Thyroid gland (tissue), 4 donors: Measurements from ENCODE around the gene SYS1. TPM values are rescaled to one million over a fixed set of nuclear protein-coding genes. Genes with fewer than 3 reads are reported as not detected.

Experiments used
- total RNA-seq, 4 donors: library from RNA; depleted of rRNA; stranded (reverse); fragments of >200 nt; gene quantifications; one replicate each; pipeline ENCODE4 v1.2.3, GENCODE V29; 2016

SYS1 gene
- total RNA-seq, 4 donors from 2014 or later, result 52.7 to 86.1 (median 76.6) TPM

Other genes starting within 250 kb of the SYS1 start
- not detected for gene WFDC5, start 248.0 kb upstream of the SYS1 start, total RNA-seq
- gene WFDC12, start 238.7 kb upstream of the SYS1 start, total RNA-seq, result not detected
- not detected for gene PI3, start 188.3 kb upstream of the SYS1 start, total RNA-seq
- gene SEMG1, start 156.1 kb upstream of the SYS1 start, total RNA-seq, result not detected
- not detected for gene SEMG2, start 141.8 kb upstream of the SYS1 start, total RNA-seq
- gene SLPI, start 108.6 kb upstream of the SYS1 start, total RNA-seq, result 10 to 100 TPM in 3 of 4 donors, 1 to 10 TPM in 1; 3.0 to 52.4 (median 39.6) TPM
- not detected for gene RBPJL, start 56.3 kb upstream of the SYS1 start, total RNA-seq
- gene MATN4, start 54.9 kb upstream of the SYS1 start, total RNA-seq, result 1 to 10 TPM in 1 of 4 donors, not detected in 3; 1.2 TPM
- 100 to 1,000 TPM in 1 of 4 donors, 10 to 100 TPM in 3; 35.5 to 101 (median 63.3) TPM for gene SDC4, start 14.7 kb upstream of the SYS1 start, total RNA-seq
- gene TP53TG5, start 15.2 kb downstream of the SYS1 start, total RNA-seq, result not detected
- gene DBNDD2, start 45.1 kb downstream of the SYS1 start, total RNA-seq, result 10 to 100 TPM; 12.1 to 47.4 (median 20.9) TPM
- 100 to 1,000 TPM in 3 of 4 donors, 10 to 100 TPM in 1; 85.0 to 122 (median 114) TPM for gene PIGT, start 53.0 kb downstream of the SYS1 start, total RNA-seq
- 100 to 1,000 TPM; 109 to 163 (median 131) TPM for gene WFDC2, start 106.6 kb downstream of the SYS1 start, total RNA-seq
- not detected for gene SPINT3, start 152.5 kb downstream of the SYS1 start, total RNA-seq
- gene WFDC6, start 176.3 kb downstream of the SYS1 start, total RNA-seq, result not detected
- 1 to 10 TPM in 3 of 4 donors, under 1 TPM in 1; 0.45 to 4.2 (median 1.7) TPM for gene EPPIN, start 184.2 kb downstream of the SYS1 start, total RNA-seq
- gene WFDC8, start 216.1 kb downstream of the SYS1 start, total RNA-seq, result 1 to 10 TPM in 1 of 4 donors, under 1 TPM in 1, not detected in 2; 0.78 to 1.3 TPM